ENCODE measurements around the gene DISC1.

DNA sequence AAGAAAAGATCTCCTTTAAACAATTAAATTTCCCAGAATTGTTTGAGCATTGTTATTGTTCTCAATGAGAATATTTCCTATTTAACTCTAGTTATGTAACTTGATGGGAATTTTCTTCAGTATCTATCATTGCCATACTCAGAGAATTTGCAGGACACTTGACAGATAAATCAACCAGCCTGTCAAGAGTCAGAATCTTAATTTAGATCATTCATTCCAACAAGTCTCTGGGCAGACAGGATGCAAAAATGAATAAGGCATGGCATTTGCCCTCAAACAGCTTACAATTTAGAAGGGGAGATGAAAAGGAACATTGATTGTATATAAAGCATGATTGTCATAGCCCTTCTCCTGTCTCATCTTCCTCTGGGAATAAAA, 7.3 kb upstream of the DISC1 start:
- TF ChIP-seq CSRNP3 (CRISPR knock-in tag; IDR thresholded peaks at IDR 0.05) (no peak), ESRRG (CRISPR knock-in tag; IDR thresholded peaks at IDR 0.05) (no peak), OSR1 (CRISPR knock-in tag; IDR thresholded peaks at IDR 0.05) (no peak), BACH2 (CRISPR knock-in tag; IDR thresholded peaks at IDR 0.05; ENCODE audit: borderline replicate concordance) (no peak), ZNF70 (CRISPR knock-in tag; IDR thresholded peaks at IDR 0.05) (no peak), ARNTL (CRISPR knock-in tag; IDR thresholded peaks at IDR 0.05; ENCODE audit: borderline replicate concordance, low read depth) (no peak), PATZ1 (CRISPR knock-in tag; IDR thresholded peaks at IDR 0.05; ENCODE audit: borderline replicate concordance) (no peak), ZFP30 (CRISPR knock-in tag; IDR thresholded peaks at IDR 0.05) (no peak), SNAI2 (CRISPR knock-in tag; IDR thresholded peaks at IDR 0.05) (no peak), CREB5 (CRISPR knock-in tag; IDR thresholded peaks at IDR 0.05; ENCODE audit: low read depth) (no peak)
- TF ChIP-seq, protein P1, sequence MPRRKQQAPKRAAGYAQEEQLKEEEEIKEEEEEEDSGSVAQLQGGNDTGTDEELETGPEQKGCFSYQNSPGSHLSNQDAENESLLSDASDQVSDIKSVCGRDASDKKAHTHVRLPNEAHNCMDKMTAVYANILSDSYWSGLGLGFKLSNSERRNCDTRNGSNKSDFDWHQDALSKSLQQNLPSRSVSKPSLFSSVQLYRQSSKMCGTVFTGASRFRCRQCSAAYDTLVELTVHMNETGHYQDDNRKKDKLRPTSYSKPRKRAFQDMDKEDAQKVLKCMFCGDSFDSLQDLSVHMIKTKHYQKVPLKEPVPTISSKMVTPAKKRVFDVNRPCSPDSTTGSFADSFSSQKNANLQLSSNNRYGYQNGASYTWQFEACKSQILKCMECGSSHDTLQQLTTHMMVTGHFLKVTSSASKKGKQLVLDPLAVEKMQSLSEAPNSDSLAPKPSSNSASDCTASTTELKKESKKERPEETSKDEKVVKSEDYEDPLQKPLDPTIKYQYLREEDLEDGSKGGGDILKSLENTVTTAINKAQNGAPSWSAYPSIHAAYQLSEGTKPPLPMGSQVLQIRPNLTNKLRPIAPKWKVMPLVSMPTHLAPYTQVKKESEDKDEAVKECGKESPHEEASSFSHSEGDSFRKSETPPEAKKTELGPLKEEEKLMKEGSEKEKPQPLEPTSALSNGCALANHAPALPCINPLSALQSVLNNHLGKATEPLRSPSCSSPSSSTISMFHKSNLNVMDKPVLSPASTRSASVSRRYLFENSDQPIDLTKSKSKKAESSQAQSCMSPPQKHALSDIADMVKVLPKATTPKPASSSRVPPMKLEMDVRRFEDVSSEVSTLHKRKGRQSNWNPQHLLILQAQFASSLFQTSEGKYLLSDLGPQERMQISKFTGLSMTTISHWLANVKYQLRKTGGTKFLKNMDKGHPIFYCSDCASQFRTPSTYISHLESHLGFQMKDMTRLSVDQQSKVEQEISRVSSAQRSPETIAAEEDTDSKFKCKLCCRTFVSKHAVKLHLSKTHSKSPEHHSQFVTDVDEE (CRISPR knock-in tag; IDR thresholded peaks at IDR 0.05): no peak
